ENCODE results near the gene TCF7L1.

TCF7L1 gene

GRCh38 chr2:85308896-85309555, 175.8 kb downstream of the TCF7L1 start:
- Histone ChIP-seq H3K79me2 (ENCODE audit: insufficient read depth, low read length) (no peaks in the 10 kb centered on the region), H3K4me2 (ENCODE audit: low read depth, low read length, poor library complexity, severe bottlenecking) (no peak overlapping the region), H3K9ac (ENCODE audit: low read depth, low read length, poor library complexity, severe bottlenecking) (no peak overlapping the region), H2AFZ (ENCODE audit: low read length) (no peak overlapping the region), H3F3A (ENCODE audit: low read depth) (no peaks in the 10 kb centered on the region), H3K4me3 (ENCODE audit: low read length, poor library complexity, severe bottlenecking) (no peak overlapping the region), H3K9me3 (ENCODE audit: insufficient read depth, low read depth, low read length) (no peaks in the 10 kb centered on the region), H4K20me1 (ENCODE audit: insufficient read depth, low read length, poor library complexity, severe bottlenecking) (no peaks in the 10 kb centered on the region), H3K4me1 (ENCODE audit: insufficient read depth, low read length, poor library complexity, severe bottlenecking) (peaks cover 16% of the 10 kb centered on the region), H3K36me3 (ENCODE audit: insufficient read depth, low read length) (no peaks in the 10 kb centered on the region; the same call in 1 of the 2 replicates), H3K27me3 (ENCODE audit: insufficient read depth, low read length, poor library complexity, severe bottlenecking) (no peaks in the 10 kb centered on the region), H3K9me2 (replicated peaks; ENCODE audit: low read depth, low read length) (no peaks in the 10 kb centered on the region)
- no peak for TF ChIP-seq EZH2phosphoT487 (IDR thresholded peaks at IDR 0.05; ENCODE audit: borderline replicate concordance)
- TF ChIP-seq, protein P1, sequence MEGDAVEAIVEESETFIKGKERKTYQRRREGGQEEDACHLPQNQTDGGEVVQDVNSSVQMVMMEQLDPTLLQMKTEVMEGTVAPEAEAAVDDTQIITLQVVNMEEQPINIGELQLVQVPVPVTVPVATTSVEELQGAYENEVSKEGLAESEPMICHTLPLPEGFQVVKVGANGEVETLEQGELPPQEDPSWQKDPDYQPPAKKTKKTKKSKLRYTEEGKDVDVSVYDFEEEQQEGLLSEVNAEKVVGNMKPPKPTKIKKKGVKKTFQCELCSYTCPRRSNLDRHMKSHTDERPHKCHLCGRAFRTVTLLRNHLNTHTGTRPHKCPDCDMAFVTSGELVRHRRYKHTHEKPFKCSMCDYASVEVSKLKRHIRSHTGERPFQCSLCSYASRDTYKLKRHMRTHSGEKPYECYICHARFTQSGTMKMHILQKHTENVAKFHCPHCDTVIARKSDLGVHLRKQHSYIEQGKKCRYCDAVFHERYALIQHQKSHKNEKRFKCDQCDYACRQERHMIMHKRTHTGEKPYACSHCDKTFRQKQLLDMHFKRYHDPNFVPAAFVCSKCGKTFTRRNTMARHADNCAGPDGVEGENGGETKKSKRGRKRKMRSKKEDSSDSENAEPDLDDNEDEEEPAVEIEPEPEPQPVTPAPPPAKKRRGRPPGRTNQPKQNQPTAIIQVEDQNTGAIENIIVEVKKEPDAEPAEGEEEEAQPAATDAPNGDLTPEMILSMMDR (conservative IDR thresholded peaks at IDR 0.05; ENCODE audit: low read length): no peak

DNA sequence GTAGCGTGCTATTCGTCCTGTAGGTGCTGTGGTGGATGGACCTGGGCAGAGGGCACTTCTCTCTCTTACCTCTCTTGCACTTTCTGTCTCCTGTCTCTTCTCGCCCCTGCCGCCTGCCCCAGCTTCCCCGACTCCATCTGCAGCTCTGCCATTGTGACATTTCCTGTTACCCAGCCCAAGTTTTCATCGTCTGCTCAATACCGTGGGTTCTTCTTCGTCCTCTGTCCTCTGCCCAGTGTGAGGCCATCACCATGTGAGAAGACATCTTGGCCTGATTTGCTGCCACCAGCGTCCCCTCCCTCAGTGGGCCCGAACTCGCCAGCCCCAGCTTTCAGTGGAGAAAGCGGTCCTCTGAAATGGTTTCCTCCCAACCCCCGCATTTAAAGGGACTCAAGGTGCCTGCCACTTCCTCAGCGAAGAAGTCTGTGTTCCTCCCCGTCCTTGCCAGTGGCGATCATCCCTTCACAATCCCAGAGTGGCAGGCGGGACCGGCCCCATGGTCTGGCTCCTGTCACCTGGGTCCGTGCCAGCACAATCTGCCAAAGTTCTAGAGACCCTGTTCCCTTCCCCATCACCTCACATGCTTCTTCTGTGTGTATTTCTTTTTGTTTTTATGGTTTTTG, 176.6 kb downstream of the TCF7L1 start:
- peaks cover 16% of the 10 kb centered on the region for H3K4me1 ChIP-seq (ENCODE audit: insufficient read depth, low read length, poor library complexity, severe bottlenecking)
- peaks cover 6% of the 10 kb centered on the region; the same call in 1 of the 2 replicates for H3K36me3 ChIP-seq (ENCODE audit: insufficient read depth, low read length)
- no peak overlapping the region for H3K4me2 ChIP-seq (ENCODE audit: low read depth, low read length, poor library complexity, severe bottlenecking)
- H4K20me1 ChIP-seq (ENCODE audit: insufficient read depth, low read length, poor library complexity, severe bottlenecking): no peaks in the 10 kb centered on the region
- H3K9ac ChIP-seq (ENCODE audit: low read depth, low read length, poor library complexity, severe bottlenecking): no peak overlapping the region
- TF ChIP-seq, protein P1 (conservative IDR thresholded peaks at IDR 0.05; ENCODE audit: low read length): no peak
- no peak for TF ChIP-seq EZH2phosphoT487 (IDR thresholded peaks at IDR 0.05; ENCODE audit: borderline replicate concordance)
- no peaks in the 10 kb centered on the region for H3F3A ChIP-seq (ENCODE audit: low read depth)
- H3K9me3 ChIP-seq (ENCODE audit: insufficient read depth, low read depth, low read length): no peaks in the 10 kb centered on the region
- no peak overlapping the region for H3K4me3 ChIP-seq (ENCODE audit: low read length, poor library complexity, severe bottlenecking)
- no peaks in the 10 kb centered on the region for H3K27me3 ChIP-seq (ENCODE audit: insufficient read depth, low read length, poor library complexity, severe bottlenecking)
- H3K79me2 ChIP-seq (ENCODE audit: insufficient read depth, low read length): no peaks in the 10 kb centered on the region
- H3K9me2 ChIP-seq (replicated peaks; ENCODE audit: low read depth, low read length): no peaks in the 10 kb centered on the region
- no peak overlapping the region for H2AFZ ChIP-seq (ENCODE audit: low read length)

DNA sequence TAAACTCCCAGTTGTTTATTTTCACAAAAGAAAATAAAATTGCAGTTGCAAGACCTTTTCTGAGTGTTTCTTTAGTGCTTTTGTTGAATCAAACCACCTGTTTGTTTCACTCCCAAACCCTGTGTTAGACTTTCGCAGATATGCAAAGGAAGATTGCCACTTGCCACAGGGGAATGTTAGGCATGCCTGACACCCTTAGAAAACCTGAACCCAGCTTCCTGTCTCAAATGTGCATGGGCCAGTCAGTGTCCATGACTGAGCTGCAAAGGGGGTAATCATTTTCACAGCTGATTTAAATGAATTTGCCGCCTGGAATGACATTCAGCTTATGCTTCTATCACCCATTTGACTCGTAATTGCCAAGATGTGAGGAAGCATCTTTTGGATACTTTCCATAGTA, 177.1 kb downstream of the TCF7L1 start:
- H2AFZ ChIP-seq (ENCODE audit: low read length): no peak overlapping the region
- H3F3A ChIP-seq (ENCODE audit: low read depth): no peaks in the 10 kb centered on the region
- H3K9ac ChIP-seq (ENCODE audit: low read depth, low read length, poor library complexity, severe bottlenecking): no peak overlapping the region
- TF ChIP-seq, protein P1 (conservative IDR thresholded peaks at IDR 0.05; ENCODE audit: low read length): no peak
- TF ChIP-seq EZH2phosphoT487 (IDR thresholded peaks at IDR 0.05; ENCODE audit: borderline replicate concordance): no peak
- H3K27me3 ChIP-seq (ENCODE audit: insufficient read depth, low read length, poor library complexity, severe bottlenecking): no peaks in the 10 kb centered on the region
- no peaks in the 10 kb centered on the region for H3K79me2 ChIP-seq (ENCODE audit: insufficient read depth, low read length)
- no peaks in the 10 kb centered on the region for H4K20me1 ChIP-seq (ENCODE audit: insufficient read depth, low read length, poor library complexity, severe bottlenecking)
- H3K4me3 ChIP-seq (ENCODE audit: low read length, poor library complexity, severe bottlenecking): no peak overlapping the region
- H3K9me3 ChIP-seq (ENCODE audit: insufficient read depth, low read depth, low read length): no peaks in the 10 kb centered on the region
- H3K9me2 ChIP-seq (replicated peaks; ENCODE audit: low read depth, low read length): no peaks in the 10 kb centered on the region
- H3K4me2 ChIP-seq (ENCODE audit: low read depth, low read length, poor library complexity, severe bottlenecking): no peak overlapping the region
- peaks cover 11% of the 10 kb centered on the region; the same call in 1 of the 2 replicates for H3K36me3 ChIP-seq (ENCODE audit: insufficient read depth, low read length)
- peaks cover 16% of the 10 kb centered on the region for H3K4me1 ChIP-seq (ENCODE audit: insufficient read depth, low read length, poor library complexity, severe bottlenecking)
